ENCODE measurements around the gene ARHGAP15. TPM values are rescaled to one million over a fixed set of nuclear protein-coding genes. Genes with fewer than 3 reads are reported as not detected.

ARHGAP15 gene
- total and polyA plus RNA-seq, 10 donors, result 55.8 to 219 (median 130) TPM

- no peak overlapping the region for H3K27ac ChIP-seq
Observed at GRCh38 chr2:143489145-143489544, 359.9 kb downstream of the ARHGAP15 start.

GRCh38 chr2:143491131-143491530, 361.9 kb downstream of the ARHGAP15 start:
- 48 to 76% (median 65%) methylated on average over 2 of the region's 2 CpGs for WGBS, 5 donors
- no peak for TF ChIP-seq POLR2AphosphoS5 (IDR thresholded peaks at IDR 0.05)
- H3K36me3 ChIP-seq, result peaks cover 0 to 71% (median 22%) of the 10 kb centered on the region in 6 donors
- H3K9me3 ChIP-seq, result no peaks in the 10 kb centered on the region
- no peak overlapping the region for H3K4me3 ChIP-seq
- peaks cover 0 to 14% (median 0%) of the 10 kb centered on the region in 6 donors for H3K4me1 ChIP-seq
- H3K27me3 ChIP-seq (replicated peaks in 1 of 7), result no peaks in the 10 kb centered on the region
- intact Hi-C loops (cut with DNase I; ENCODE audit: low total_unique reads), result no loop called here
- no peak for DNase-seq
- H3K27ac ChIP-seq, result no peak overlapping the region

More at GRCh38 chr2:143489145-143489544, 359.9 kb downstream of the ARHGAP15 start:
- no peak for DNase-seq
- H3K4me1 ChIP-seq, result peaks cover 0 to 14% (median 0%) of the 10 kb centered on the region in 6 donors
- no peaks in the 10 kb centered on the region for H3K27me3 ChIP-seq (replicated peaks in 1 of 7)
- H3K9me3 ChIP-seq, result no peaks in the 10 kb centered on the region
- H3K4me3 ChIP-seq, result no peak overlapping the region
- TF ChIP-seq POLR2A (IDR thresholded peaks at IDR 0.05) (no peak), POLR2AphosphoS5 (IDR thresholded peaks at IDR 0.05) (no peak)
- TF ChIP-seq, protein P1, sequence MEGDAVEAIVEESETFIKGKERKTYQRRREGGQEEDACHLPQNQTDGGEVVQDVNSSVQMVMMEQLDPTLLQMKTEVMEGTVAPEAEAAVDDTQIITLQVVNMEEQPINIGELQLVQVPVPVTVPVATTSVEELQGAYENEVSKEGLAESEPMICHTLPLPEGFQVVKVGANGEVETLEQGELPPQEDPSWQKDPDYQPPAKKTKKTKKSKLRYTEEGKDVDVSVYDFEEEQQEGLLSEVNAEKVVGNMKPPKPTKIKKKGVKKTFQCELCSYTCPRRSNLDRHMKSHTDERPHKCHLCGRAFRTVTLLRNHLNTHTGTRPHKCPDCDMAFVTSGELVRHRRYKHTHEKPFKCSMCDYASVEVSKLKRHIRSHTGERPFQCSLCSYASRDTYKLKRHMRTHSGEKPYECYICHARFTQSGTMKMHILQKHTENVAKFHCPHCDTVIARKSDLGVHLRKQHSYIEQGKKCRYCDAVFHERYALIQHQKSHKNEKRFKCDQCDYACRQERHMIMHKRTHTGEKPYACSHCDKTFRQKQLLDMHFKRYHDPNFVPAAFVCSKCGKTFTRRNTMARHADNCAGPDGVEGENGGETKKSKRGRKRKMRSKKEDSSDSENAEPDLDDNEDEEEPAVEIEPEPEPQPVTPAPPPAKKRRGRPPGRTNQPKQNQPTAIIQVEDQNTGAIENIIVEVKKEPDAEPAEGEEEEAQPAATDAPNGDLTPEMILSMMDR (IDR thresholded peaks at IDR 0.05 in 8 of 11, conservative IDR thresholded peaks at IDR 0.05 in 3 of 11), result no peak
- WGBS, 5 donors, result 81 to 93% (median 86%) methylated on average over 3 of the region's 3 CpGs
- intact Hi-C loops (cut with DNase I; ENCODE audit: low total_unique reads), result no loop called here
- H3K36me3 ChIP-seq, result peaks cover 0 to 71% (median 20%) of the 10 kb centered on the region in 6 donors

- H3K4me1 ChIP-seq, result no peaks in the 10 kb centered on the region
- no peaks in the 10 kb centered on the region for H3K27me3 ChIP-seq (replicated peaks in 1 of 7)
- no peaks in the 10 kb centered on the region for H3K9me3 ChIP-seq
- intact Hi-C loops (cut with DNase I; ENCODE audit: low total_unique reads), result no loop called here
- H3K36me3 ChIP-seq, result peaks cover 0 to 53% (median 19%) of the 10 kb centered on the region in 6 donors
- H3K27ac ChIP-seq, result no peak overlapping the region
- no peak overlapping the region for H3K4me3 ChIP-seq
- WGBS, 5 donors, result 89 to 98% (median 94%) methylated on average over 1 of the region's 1 CpG
- no peak for DNase-seq
- TF ChIP-seq, protein P1 (IDR thresholded peaks at IDR 0.05 in 8 of 11, conservative IDR thresholded peaks at IDR 0.05 in 3 of 11), result no peak
- TF ChIP-seq POLR2A (IDR thresholded peaks at IDR 0.05) (no peak), POLR2AphosphoS5 (IDR thresholded peaks at IDR 0.05) (no peak)
Observed at GRCh38 chr2:143493339-143493738, 364.1 kb downstream of the ARHGAP15 start.

- Histone ChIP-seq H3K27ac (no peak overlapping the region), H3K4me1 (peaks cover 0 to 15% (median 3%) of the 10 kb centered on the region in 6 donors), H3K4me3 (no peak overlapping the region), H3K27me3 (replicated peaks in 1 of 7) (no peaks in the 10 kb centered on the region), H3K9me3 (no peaks in the 10 kb centered on the region), H3K36me3 (peaks cover 0 to 23% (median 4%) of the 10 kb centered on the region in 6 donors)
- DNase-seq, result no peak
- TF ChIP-seq POLR2A (IDR thresholded peaks at IDR 0.05) (no peak), POLR2AphosphoS5 (IDR thresholded peaks at IDR 0.05) (no peak)
- TF ChIP-seq, protein P1 (IDR thresholded peaks at IDR 0.05 in 8 of 11, conservative IDR thresholded peaks at IDR 0.05 in 3 of 11), result no peak
- 74 to 94% (median 79%) methylated on average over 1 of the region's 1 CpG for WGBS, 5 donors
- intact Hi-C loops (cut with DNase I; ENCODE audit: low total_unique reads), result no loop called here
Observed at GRCh38 chr2:143497726-143498125, 368.5 kb downstream of the ARHGAP15 start.

Measured in spleen (tissue), 11 donors.